GM21526 (cell line): Measurements from ENCODE around the gene DCTN2.
"Not testable (repeated sequence)": the region's sequence is repeated elsewhere in the genome, so short reads cannot be mapped to it uniquely, and the experiment has no call there.

Source experiments
- ATAC-seq: cut with Tn5 transposase; IDR thresholded peaks from one replicate; pipeline ENCODE4 v1.9.1; 2021; ENCODE audit warnings: moderate library complexity; ENCODE audit not compliant: unreplicated experiment, low FRiP score

DCTN2 gene

GRCh38 chr12:57517718-57518117 lies 29.3 kb downstream of the DCTN2 start:
- not testable (repeated sequence) for ATAC-seq

GRCh38 chr12:57517187-57517586 lies 29.8 kb downstream of the DCTN2 start:
- ATAC-seq, result no peak

DNA sequence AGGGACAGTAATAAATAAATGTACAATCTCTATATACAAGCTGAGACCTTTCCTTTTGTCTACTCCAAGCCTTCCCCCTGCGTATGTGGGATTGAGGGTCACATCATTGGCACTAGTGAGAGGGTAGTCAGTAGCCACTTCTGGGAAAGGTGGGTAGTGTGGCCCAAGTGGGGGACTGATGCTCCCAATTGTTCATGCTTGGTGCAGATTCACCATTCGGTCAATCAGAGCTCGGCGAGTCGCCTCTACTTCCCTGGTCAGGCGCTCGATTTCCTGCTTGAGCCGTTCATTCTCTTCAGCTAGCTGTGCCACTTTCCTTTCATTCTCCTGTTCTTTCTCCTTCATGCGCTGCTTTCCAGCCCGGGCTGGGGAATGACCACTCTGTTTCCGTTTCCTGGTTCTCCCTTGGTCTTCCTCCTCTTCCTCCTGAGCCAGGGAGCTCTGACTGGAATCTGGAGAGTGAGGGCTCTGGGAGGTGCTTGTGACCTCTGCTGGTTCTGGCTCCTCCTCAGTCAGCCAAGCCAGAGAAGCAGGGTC lies 30.3 kb downstream of the DCTN2 start:
- ATAC-seq, result no peak

GRCh38 chr12:57515934-57516541 lies 31.0 kb downstream of the DCTN2 start:
- no peak for ATAC-seq

GRCh38 chr12:57515408-57515933 lies 31.5 kb downstream of the DCTN2 start:
- ATAC-seq, result no peak

DNA sequence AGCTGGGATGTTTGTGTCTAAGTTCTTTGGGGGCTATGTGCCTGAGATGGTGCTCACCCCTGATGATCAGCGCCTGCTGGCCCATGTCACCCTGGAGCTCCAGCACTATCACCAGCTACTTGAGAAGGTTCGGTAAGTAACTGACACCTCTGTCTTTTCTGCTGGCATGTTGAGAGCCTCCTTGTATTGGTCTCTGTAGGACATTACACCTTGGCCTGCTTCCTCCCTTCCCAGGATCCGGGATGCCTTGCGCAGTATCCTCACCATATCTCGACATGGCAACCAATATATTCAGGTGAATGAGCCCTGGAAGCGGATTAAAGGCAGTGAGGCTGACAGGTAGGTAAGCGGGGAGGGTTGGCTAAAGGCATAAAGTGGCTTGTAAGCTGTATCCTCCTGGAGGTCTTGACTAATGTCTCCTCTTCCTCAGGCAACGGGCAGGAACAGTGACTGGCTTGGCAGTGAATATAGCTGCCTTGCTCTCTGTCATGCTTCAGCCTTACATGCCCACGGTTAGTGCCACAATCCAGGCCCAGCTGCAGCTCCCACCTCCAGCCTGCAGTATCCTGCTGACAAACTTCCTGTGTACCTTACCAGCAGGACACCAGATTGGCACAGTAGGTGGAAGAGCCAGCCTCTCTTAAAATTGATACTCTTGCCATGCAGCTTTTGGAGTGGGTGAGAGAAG lies 32.1 kb downstream of the DCTN2 start:
- no peak for ATAC-seq

DNA sequence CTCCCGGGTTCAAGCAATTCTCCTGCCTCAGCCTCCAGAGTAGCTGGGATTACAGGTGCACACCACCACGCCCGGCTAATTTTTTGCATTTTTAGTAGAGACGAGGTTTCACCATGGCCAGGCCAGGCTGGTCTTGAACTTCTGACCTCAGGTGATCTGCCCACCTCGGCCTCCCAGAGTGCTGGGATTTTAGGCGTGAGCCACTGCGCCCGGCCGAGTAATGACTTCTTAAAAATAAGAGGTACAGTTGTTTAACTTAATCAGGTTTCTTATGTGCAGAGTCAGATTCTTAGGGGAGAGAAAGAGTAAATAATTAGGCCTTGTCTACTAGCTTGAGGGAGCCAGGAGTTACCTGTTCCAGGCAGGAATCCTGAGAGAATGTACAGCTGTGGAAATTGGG lies 32.7 kb downstream of the DCTN2 start:
- ATAC-seq, result not testable (repeated sequence)

GRCh38 chr12:57513677-57514076 lies 33.3 kb downstream of the DCTN2 start:
- ATAC-seq, result not testable (repeated sequence)

DNA sequence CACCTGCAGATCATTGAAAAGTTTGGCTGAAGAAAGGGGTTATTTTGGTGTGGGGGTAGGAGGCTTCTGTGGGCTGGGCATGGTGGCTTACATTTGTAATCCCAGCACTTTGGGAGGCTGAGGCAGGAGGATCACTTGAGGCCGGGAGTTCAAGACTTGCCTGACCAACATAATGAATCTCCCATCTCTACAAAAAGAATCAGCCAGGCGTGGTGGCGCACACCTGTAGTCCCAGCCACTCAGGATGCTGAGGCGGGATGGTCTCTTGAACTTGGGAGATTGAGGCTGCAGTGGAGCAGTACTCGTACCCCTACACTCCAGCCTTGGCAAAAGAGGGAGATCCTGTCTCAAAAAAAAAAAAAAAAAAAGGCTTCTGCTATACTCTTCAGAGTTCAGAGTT lies 33.7 kb downstream of the DCTN2 start:
- ATAC-seq, result no peak

DNA sequence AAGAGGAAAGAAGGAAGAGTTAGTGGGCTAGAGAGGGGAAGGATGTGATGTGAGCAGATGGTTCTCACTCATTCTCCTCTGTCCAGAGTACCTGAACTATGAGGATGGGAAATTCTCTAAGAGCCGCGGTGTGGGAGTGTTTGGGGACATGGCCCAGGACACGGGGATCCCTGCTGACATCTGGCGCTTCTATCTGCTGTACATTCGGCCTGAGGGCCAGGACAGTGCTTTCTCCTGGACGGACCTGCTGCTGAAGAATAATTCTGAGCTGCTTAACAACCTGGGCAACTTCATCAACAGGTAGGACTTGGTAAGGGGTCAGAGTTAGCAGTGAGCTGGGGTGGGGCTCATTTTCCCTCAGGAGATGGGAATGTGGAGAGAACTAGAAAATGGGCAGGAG lies 34.3 kb downstream of the DCTN2 start:
- no peak for ATAC-seq

DNA sequence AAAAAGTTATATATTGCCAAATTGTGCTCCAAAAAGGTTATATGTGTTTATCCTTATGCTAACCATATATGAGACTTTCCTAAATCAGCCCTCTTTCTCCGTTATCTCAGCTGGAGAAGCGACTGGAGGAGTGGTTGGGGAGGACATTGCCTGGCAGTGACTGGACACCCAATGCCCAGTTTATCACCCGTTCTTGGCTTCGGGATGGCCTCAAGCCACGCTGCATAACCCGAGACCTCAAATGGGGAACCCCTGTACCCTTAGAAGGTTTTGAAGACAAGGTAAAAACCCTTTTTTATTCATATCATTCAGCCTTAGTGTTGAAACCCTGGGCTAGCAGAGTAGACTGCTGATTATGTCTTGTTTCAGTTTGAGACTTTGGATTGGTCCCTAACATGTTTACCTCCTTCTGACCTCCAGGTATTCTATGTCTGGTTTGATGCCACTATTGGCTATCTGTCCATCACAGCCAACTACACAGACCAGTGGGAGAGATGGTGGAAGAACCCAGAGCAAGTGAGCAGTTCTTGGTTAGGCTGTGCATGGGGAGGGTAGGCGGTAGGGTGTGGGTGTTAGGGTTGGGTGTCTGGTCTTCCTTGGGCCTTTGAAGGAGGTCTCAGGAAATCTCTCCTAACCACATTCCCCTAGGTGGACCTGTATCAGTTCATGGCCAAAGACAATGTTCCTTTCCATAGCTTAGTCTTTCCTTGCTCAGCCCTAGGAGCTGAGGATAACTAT lies 35.2 kb downstream of the DCTN2 start:
- no peak for ATAC-seq

- ATAC-seq, result no peak
These were observed 35.8 kb downstream of the DCTN2 start for GRCh38 chr12:57511161-57511560.

DNA sequence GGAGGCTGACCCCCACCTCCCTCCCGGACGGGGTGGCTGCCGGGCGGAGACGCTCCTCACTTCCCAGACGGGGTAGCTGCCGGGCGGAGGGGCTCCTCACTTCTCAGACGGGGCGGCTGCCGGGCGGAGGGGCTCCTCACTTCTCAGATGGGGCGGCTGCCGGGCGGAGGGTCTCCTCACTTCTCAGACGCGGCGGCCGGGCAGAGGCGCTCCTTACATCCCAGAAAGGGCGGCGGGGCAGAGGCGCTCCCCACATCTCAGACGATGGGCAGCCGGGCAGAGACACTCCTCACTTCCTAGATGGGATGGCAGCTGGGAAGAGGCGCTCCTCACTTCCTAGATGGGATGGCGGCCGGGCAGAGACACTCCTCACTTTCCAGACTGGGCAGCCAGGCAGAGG lies 39.2 kb downstream of the DCTN2 start:
- not testable (repeated sequence) for ATAC-seq

DNA sequence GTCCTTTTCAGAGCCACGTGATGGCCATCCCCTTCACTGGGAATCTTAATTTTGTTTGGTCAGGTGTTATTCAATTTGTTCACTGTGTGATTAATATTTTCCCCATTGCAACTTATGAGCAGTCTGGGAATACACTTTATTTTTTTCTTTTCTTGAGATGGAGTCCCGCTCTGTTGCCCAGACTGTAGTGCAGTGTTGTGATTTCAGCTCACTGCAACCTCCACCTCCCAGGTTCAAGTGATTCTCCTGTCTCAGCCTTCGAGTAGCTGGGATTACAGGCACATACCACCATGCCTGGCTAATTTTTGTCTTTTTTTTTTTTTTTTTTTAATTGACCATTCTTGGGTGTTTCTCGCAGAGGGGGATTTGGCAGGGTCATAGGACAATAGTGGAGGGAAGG lies 40.5 kb downstream of the DCTN2 start:
- ATAC-seq, result not testable (repeated sequence)

DNA sequence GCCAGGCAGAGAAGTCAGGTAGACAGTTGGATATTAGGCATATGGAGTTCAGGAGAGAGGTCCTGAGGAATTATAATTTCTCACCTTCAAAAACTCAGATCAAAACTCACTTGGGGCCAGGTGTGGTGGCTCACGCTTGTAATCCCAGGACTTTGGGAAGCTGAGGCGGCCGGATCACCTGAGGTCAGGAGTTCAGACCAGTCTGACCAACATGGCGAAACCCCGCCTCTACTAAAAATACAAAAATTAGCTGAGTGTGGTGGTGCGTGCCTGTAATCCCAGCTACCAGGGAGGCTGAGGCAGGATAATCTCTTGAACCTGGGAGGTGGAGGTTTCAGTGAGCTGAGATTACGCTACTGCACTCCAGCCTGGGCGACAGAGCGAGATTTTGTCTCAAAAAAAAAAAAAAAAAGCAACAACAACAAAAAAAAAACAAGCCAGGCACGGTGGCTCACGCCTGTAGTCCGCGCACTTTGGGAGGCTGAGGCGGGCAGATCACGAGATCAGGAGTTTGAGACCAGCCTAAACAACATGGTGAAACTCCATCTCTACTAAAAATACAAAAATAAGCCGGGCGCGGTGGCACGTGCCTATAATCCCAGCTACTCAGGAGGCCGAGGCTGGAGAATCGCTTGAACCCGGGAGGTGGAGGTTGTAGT lies 44.6 kb downstream of the DCTN2 start:
- not testable (repeated sequence) for ATAC-seq

DNA sequence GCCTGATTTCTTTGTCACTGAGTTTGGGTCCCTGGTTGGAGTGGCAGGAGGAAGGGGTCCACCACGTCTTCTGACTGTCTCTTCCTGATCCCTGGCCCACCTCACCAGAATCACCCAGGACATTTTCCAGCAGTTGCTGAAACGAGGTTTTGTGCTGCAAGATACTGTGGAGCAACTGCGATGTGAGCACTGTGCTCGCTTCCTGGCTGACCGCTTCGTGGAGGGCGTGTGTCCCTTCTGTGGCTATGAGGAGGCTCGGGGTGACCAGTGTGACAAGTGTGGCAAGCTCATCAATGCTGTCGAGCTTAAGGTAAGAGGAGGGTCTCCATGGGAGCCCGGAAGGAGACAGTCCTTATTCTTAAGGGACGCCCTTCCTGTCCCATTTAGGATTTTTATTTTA lies 46.8 kb downstream of the DCTN2 start:
- no peak for ATAC-seq

- ATAC-seq, result no peak
These were observed 48.4 kb downstream of the DCTN2 start for GRCh38 chr12:57498571-57498970.

- ATAC-seq, result no peak
These were observed 48.9 kb downstream of the DCTN2 start for GRCh38 chr12:57498132-57498502.

- ATAC-seq, result no peak
These were observed 49.5 kb downstream of the DCTN2 start for GRCh38 chr12:57497223-57498131.

GRCh38 chr12:57496822-57497221 lies 50.2 kb downstream of the DCTN2 start:
- no peak for ATAC-seq
